H1 (cell line): ENCODE measurements around the gene KLHL15. TPM values are rescaled to one million over a fixed set of nuclear protein-coding genes. Genes with fewer than 3 reads are reported as not detected.

Experiments used
- CTCF ChIA-PET: fragments of 300-600 bp; sonication (Branson Sonifier 250); formaldehyde crosslinking; loops from one replicate; lab custom pipeline; 2021; ENCODE audit not compliant: partially characterized antibody; lab: Charles Lee
- POLR2A ChIA-PET: fragments of 300-600 bp; sonication (Branson Sonifier 250); formaldehyde crosslinking; loops from one replicate; lab custom pipeline; 2021; ENCODE audit warnings: inconsistent platforms; ENCODE audit not compliant: partially characterized antibody; lab: Charles Lee
- DNase-seq, 2 experiments: peaks; one replicate each; pipeline versions ENCODE4 v3.0.0 to v3.0.0-alpha.2; 2010 to 2022; ENCODE audit warnings: low spot score in 2 of 2, low read depth in 1 of 2, mixed read lengths in 1 of 2
- FAIRE-seq: peaks from 2 replicates; lab custom pipeline; 2011; peaks lifted over from hg19 to GRCh38; lab: Jason Lieb, UNC
- H2AFZ ChIP-seq: 2 replicates; pipeline ENCODE4 v1.8.1; 2012; ENCODE audit warnings: low read length, inconsistent platforms
- H2AK5ac ChIP-seq: 2 replicates; pipeline ENCODE4 v1.6.1; 2013; ENCODE audit warnings: low read depth, low read length
- H2BK120ac ChIP-seq: replicated peaks from 2 replicates; pipeline ENCODE3; 2013; ENCODE audit warnings: low read depth, low read length, inconsistent platforms
- H2BK12ac ChIP-seq: 2 replicates; pipeline ENCODE4 v1.6.1; 2013; ENCODE audit warnings: low read depth, low read length
- H2BK15ac ChIP-seq: 2 replicates; pipeline ENCODE4 v1.6.1; 2013; ENCODE audit warnings: low read length
- H2BK20ac ChIP-seq: 2 replicates; pipeline ENCODE4 v1.6.1; 2013; ENCODE audit warnings: low read length
- H2BK5ac ChIP-seq: 2 replicates; pipeline ENCODE4 v1.6.1; 2013; ENCODE audit warnings: low read depth, low read length
- H3K14ac ChIP-seq: 2 replicates; pipeline ENCODE4 v1.6.1; 2013; ENCODE audit warnings: inconsistent platforms; ENCODE audit not compliant: insufficient read length
- H3K18ac ChIP-seq: 2 replicates; pipeline ENCODE4 v1.6.1; 2013; ENCODE audit warnings: low read length; ENCODE audit errors: extremely low read depth
- H3K23ac ChIP-seq: 2 replicates; pipeline ENCODE4 v1.6.1; 2013; ENCODE audit warnings: inconsistent platforms; ENCODE audit not compliant: insufficient read length
- H3K23me2 ChIP-seq: 2 replicates; pipeline ENCODE4 v1.6.1; 2013; ENCODE audit warnings: low read depth, low read length
- H3K27ac ChIP-seq: 2 replicates; pipeline ENCODE4 v1.6.1; 2011; ENCODE audit warnings: low read depth, low read length, inconsistent platforms
- H3K27me3 ChIP-seq, 4 experiments: replicated peaks in 1 of 4; 1 replicate in 1 of 4; 2 replicates in 3 of 4; pipeline versions ENCODE4 v1.6.1 to v1.8.1; 2011 to 2013; ENCODE audit warnings: low read length in 3 of 4, mild to moderate bottlenecking in 3 of 4, inconsistent platforms in 2 of 4, mixed read lengths in 2 of 4, moderate library complexity in 1 of 4; ENCODE audit not compliant: control insufficient read depth in 3 of 4, insufficient read depth in 3 of 4; ENCODE audit errors: extremely low read depth in 1 of 4
- H3K36me3 ChIP-seq, 4 experiments: 2 replicates each; pipeline versions ENCODE4 v1.6.1 to v1.8.1; 2011 to 2013; ENCODE audit warnings: mild to moderate bottlenecking in 4 of 4, low read length in 3 of 4, moderate library complexity in 2 of 4, control low read depth in 1 of 4, inconsistent platforms in 1 of 4; ENCODE audit not compliant: insufficient read depth in 4 of 4, control insufficient read depth in 2 of 4
- H3K4ac ChIP-seq: replicated peaks from 2 replicates; pipeline ENCODE3; 2013; ENCODE audit warnings: low read length, low read depth, mixed read lengths, inconsistent platforms; ENCODE audit not compliant: insufficient read length
- H3K4me1 ChIP-seq, 4 experiments: replicated peaks in 1 of 4; 1 replicate in 1 of 4; 2 replicates in 3 of 4; pipeline versions ENCODE4 v1.6.1 to v1.8.1; 2011 to 2013; ENCODE audit warnings: low read length in 3 of 4, inconsistent platforms in 2 of 4, mixed read lengths in 1 of 4; ENCODE audit not compliant: insufficient read depth in 4 of 4, control insufficient read depth in 3 of 4
- H3K4me2 ChIP-seq, 2 experiments: 2 replicates each; pipeline versions ENCODE4 v1.6.1 to v1.8.1; 2011 to 2013; ENCODE audit warnings: low read depth in 2 of 2, low read length in 2 of 2, control low read depth in 1 of 2, inconsistent platforms in 1 of 2, mild to moderate bottlenecking in 1 of 2; ENCODE audit not compliant: insufficient read depth in 1 of 2
- H3K4me3 ChIP-seq, 4 experiments: fragments of 200-600, 300-600 bp in 1 of 4; sonication (generic), shearing (Covaris generic), sonication (Bioruptor Twin) in 1 of 4; 2 replicates each; pipeline versions ENCODE4 v1.5.1 to v1.8.1; 2011 to 2016; ENCODE audit warnings: low read length in 4 of 4, low read depth in 3 of 4, control low read depth in 2 of 4, inconsistent platforms in 2 of 4, mild to moderate bottlenecking in 2 of 4, mixed read lengths in 1 of 4, moderate library complexity in 1 of 4; ENCODE audit not compliant: insufficient read depth in 2 of 4; ENCODE audit errors: extremely low read depth in 1 of 4
- H3K56ac ChIP-seq: replicated peaks from 2 replicates; pipeline ENCODE3; 2013; ENCODE audit warnings: low read depth, mild to moderate bottlenecking, mixed read lengths, low read length, inconsistent platforms; ENCODE audit not compliant: insufficient read length
- H3K79me1 ChIP-seq: 2 replicates; pipeline ENCODE4 v1.6.1; 2013; ENCODE audit warnings: low read depth, low read length, control low read depth
- H3K79me2 ChIP-seq, 2 experiments: 2 replicates each; pipeline versions ENCODE4 v1.6.1 to v1.8.1; 2012 to 2013; ENCODE audit warnings: low read length in 2 of 2, mild to moderate bottlenecking in 2 of 2, inconsistent platforms in 1 of 2; ENCODE audit not compliant: insufficient read depth in 2 of 2, control insufficient read depth in 1 of 2
- H3K9ac ChIP-seq, 4 experiments: replicated peaks in 1 of 4; 1 replicate in 1 of 4; 2 replicates in 3 of 4; pipeline versions ENCODE4 v1.6.1 to v1.8.1; 2011 to 2013; ENCODE audit warnings: low read depth in 3 of 4, low read length in 3 of 4, control low read depth in 2 of 4, mild to moderate bottlenecking in 2 of 4, moderate library complexity in 2 of 4, inconsistent platforms in 1 of 4; ENCODE audit errors: extremely low read depth in 1 of 4
- H3K9me3 ChIP-seq, 2 experiments: 2 replicates each; pipeline versions ENCODE4 v1.6.1 to v1.8.1; 2012 to 2013; ENCODE audit warnings: mild to moderate bottlenecking in 2 of 2, moderate library complexity in 2 of 2, control low read depth in 1 of 2, inconsistent platforms in 1 of 2, low read depth in 1 of 2, low read length in 1 of 2, mixed read lengths in 1 of 2; ENCODE audit not compliant: insufficient read depth in 2 of 2
- H4K20me1 ChIP-seq, 2 experiments: replicated peaks in 1 of 2; 2 replicates each; pipeline versions ENCODE3 to v1.8.1; 2011 to 2013; ENCODE audit warnings: inconsistent platforms in 2 of 2, low read length in 2 of 2, mild to moderate bottlenecking in 1 of 2; ENCODE audit not compliant: insufficient read depth in 2 of 2, control insufficient read depth in 1 of 2
- H4K5ac ChIP-seq: 2 replicates; pipeline ENCODE4 v1.6.1; 2013; ENCODE audit warnings: low read length, low read depth, mixed read lengths, inconsistent platforms; ENCODE audit not compliant: insufficient read length
- H4K8ac ChIP-seq: 2 replicates; pipeline ENCODE4 v1.8.0; 2013; ENCODE audit warnings: mild to moderate bottlenecking, moderate library complexity, low read length, inconsistent platforms; ENCODE audit not compliant: insufficient read depth; ENCODE audit errors: extremely low read depth
- H4K91ac ChIP-seq: replicated peaks from 2 replicates; pipeline ENCODE3; 2013; ENCODE audit warnings: low read length, mixed read lengths, inconsistent platforms; ENCODE audit not compliant: insufficient read length
- POLR2A ChIP-seq, 2 experiments: IDR thresholded peaks; 1 replicate in 1 of 2; 2 replicates in 1 of 2; pipeline ENCODE4 v1.6.1; 2011; ENCODE audit warnings: low read depth in 2 of 2, low read length in 2 of 2, mild to moderate bottlenecking in 2 of 2; ENCODE audit errors: control extremely low read depth in 1 of 2
- POLR2AphosphoS5 ChIP-seq: IDR thresholded peaks from 2 replicates; pipeline ENCODE4 v1.6.1; 2011; ENCODE audit warnings: low read depth, low read length
- RXRA ChIP-seq: IDR thresholded peaks from 2 replicates; pipeline ENCODE4 v1.6.1; 2011; ENCODE audit warnings: low read depth, mild to moderate bottlenecking, low read length, moderate library complexity; ENCODE audit not compliant: insufficient read depth
- SUZ12 ChIP-seq: fragments of 200-600 bp; sonication (generic); IDR thresholded peaks from 2 replicates; pipeline ENCODE4 v1.6.1; 2012; ENCODE audit warnings: mild to moderate bottlenecking, inconsistent platforms, low read length, moderate library complexity, mixed read lengths
- YY1 ChIP-seq: IDR thresholded peaks from 2 replicates; pipeline ENCODE4 v1.6.1; 2011; ENCODE audit warnings: low read depth, mild to moderate bottlenecking, low read length
- WGBS, 2 experiments: shearing (Covaris generic) in 1 of 2; methylation state at CpG; one replicate each; pipeline versions ENCODE4 v1.1.6 to v1.1.7; 2013 to 2015; ENCODE audit warnings: low lambda C conversion rate in 2 of 2, mixed read lengths in 2 of 2, inconsistent platforms in 1 of 2, low coverage in 1 of 2, missing lambda C conversion rate in 1 of 2; ENCODE audit not compliant: insufficient replicate concordance in 2 of 2, insufficient coverage in 1 of 2, insufficient read length in 1 of 2; ENCODE audit errors: extremely low coverage in 1 of 2, missing lambda C conversion rate in 1 of 2; 5-methylcytosine and 5-hydroxymethylcytosine counted together
- polyA plus RNA-seq, 7 experiments: library from polyadenylated mRNA; depleted of rRNA in 3 of 7; stranded (reverse) in 5 of 7; unstranded in 2 of 7; fragments of >200 nt in 5 of 7; fragments of 200-250 nt in 2 of 7; gene quantifications; 1 replicate in 5 of 7; 2 replicates in 1 of 7; 4 replicates in 1 of 7; pipeline versions ENCODE4 v1.2.1 to v1.2.3, GENCODE V29; 2011 to 2013; ENCODE audit warnings: missing spikeins in 2 of 7, mixed read lengths in 2 of 7
- total RNA-seq: library from RNA; stranded (reverse); fragmentation: NEBNext Ultra II Directional; extraction: Animal tissue kit (Norgen Biotek cat#: 25700); gene quantifications from 2 replicates; pipeline ENCODE4 v1.2.1, GENCODE V29; 2021

Gene KLHL15
- total and polyA plus RNA-seq, 2 of the 8 experiments (the other 6 are each of a cell fraction or from before 2014, with no cell fraction given), result 3.7 to 8.9 TPM

- no peaks in the 10 kb centered on the region for H3K79me1 ChIP-seq
- no peak overlapping the region for H3K18ac ChIP-seq
- DNase-seq (no peak), FAIRE-seq (no peak)
- H3K9me3 ChIP-seq, result no peaks in the 10 kb centered on the region
- no peak overlapping the region for H4K5ac ChIP-seq
- CTCF ChIA-PET, result no interaction called here
- H3K27me3 ChIP-seq, result no peaks in the 10 kb centered on the region
- H3K4me1 ChIP-seq, result no peaks in the 10 kb centered on the region
- H3K4me2 ChIP-seq, result no peak overlapping the region
- no peak overlapping the region for H3K56ac ChIP-seq
- no peak overlapping the region for H3K27ac ChIP-seq
- H4K91ac ChIP-seq, result no peak overlapping the region
- H2AK5ac ChIP-seq, result no peak overlapping the region
- H2BK5ac ChIP-seq, result no peak overlapping the region
- no peak overlapping the region for H2BK12ac ChIP-seq
- H3K79me2 ChIP-seq, result peaks cover 0 to 13% of the 10 kb centered on the region in 2 experiments; a peak in 2 of 4 replicates
- POLR2A ChIA-PET, result interaction anchor here (0.7 to 14.3 kb wide), 4 partner anchors 6 to 123 kb away, joined by 3 to 160 read pairs (median 16); partner anchors contain the start of gene EIF2S3
- no peak overlapping the region for H2BK20ac ChIP-seq
- H3K23ac ChIP-seq, result no peak overlapping the region
- no peaks in the 10 kb centered on the region for H4K20me1 ChIP-seq
- no peak overlapping the region for H3K14ac ChIP-seq
- no peak overlapping the region for H3K9ac ChIP-seq
- WGBS, 2 experiments, result 91% methylated on average over 6 of the region's 6 CpGs; no CpG with 5 or more reads in 1 of the 2 experiments
- H3K4me3 ChIP-seq, result no peak overlapping the region
- TF ChIP-seq POLR2AphosphoS5 (peak; percentile 45; the same call in 1 of the 2 replicates), RXRA (no peak), YY1 (no peak), POLR2A (IDR thresholded peaks at IDR 0.05; ENCODE audit: control extremely low read depth in 1 of 2, low read depth in 2 of 2, low read length in 2 of 2) (peak; percentile 40 to 59; a peak in 2 of 3 replicates), SUZ12 (no peak)
- no peak overlapping the region for H2AFZ ChIP-seq
- no peak overlapping the region for H3K4ac ChIP-seq
- H4K8ac ChIP-seq, result no peak overlapping the region
- peaks cover 11 to 86% (median 46%) of the 10 kb centered on the region in 4 experiments for H3K36me3 ChIP-seq
- no peak overlapping the region for H2BK15ac ChIP-seq
- no peak overlapping the region for H2BK120ac ChIP-seq
- no peaks in the 10 kb centered on the region for H3K23me2 ChIP-seq
These were observed 36.5 kb upstream of the KLHL15 start for GRCh38 chrX:24063488-24063887.
